GM23338 (cell line): ENCODE results near the gene PIEZO2. TPM values are rescaled to one million over a fixed set of nuclear protein-coding genes. Genes with fewer than 3 reads are reported as not detected.

Experiments used
- ATAC-seq: fragments of 200-7000 bp; cut with Tn5 transposase; 3 replicates; pipeline ENCODE4 v1.9.1; 2020
- DNase-seq: peaks from one replicate; pipeline ENCODE4 v3.0.0-alpha.2; 2015; ENCODE audit warnings: low spot score
- H2AFZ ChIP-seq: fragments of 200-600 bp; sonication (generic); 2 replicates; pipeline ENCODE4 v1.8.0; 2016; ENCODE audit warnings: antibody characterized with exemption, mild to moderate bottlenecking, moderate library complexity
- H3F3A ChIP-seq: fragments of 200-600 bp; sonication (generic); replicated peaks from 2 replicates; pipeline ENCODE4 v1.8.0; 2017; ENCODE audit warnings: antibody characterized with exemption, mixed run types, low read depth
- H3K27ac ChIP-seq: fragments of 200-600 bp; sonication (generic); 2 replicates; pipeline ENCODE4 v1.6.1; 2016; ENCODE audit warnings: low read depth
- H3K27me3 ChIP-seq: fragments of 200-600 bp; sonication (generic); 2 replicates; pipeline ENCODE4 v1.8.0; 2016; ENCODE audit warnings: mild to moderate bottlenecking, mixed run types, moderate library complexity; ENCODE audit not compliant: insufficient read depth
- H3K36me3 ChIP-seq: fragments of 200-600 bp; sonication (generic); 2 replicates; pipeline ENCODE4 v1.8.0; 2016; ENCODE audit warnings: mild to moderate bottlenecking; ENCODE audit not compliant: insufficient read depth
- H3K4me1 ChIP-seq: fragments of 200-600 bp; sonication (generic); 2 replicates; pipeline ENCODE4 v1.8.0; 2016; ENCODE audit warnings: mild to moderate bottlenecking, moderate library complexity; ENCODE audit not compliant: insufficient read depth
- H3K4me2 ChIP-seq: fragments of 200-600 bp; sonication (generic); 2 replicates; pipeline ENCODE4 v1.7.1; 2017; ENCODE audit warnings: mixed run types
- H3K4me3 ChIP-seq: fragments of 200-600 bp; sonication (generic); 2 replicates; pipeline ENCODE4 v1.6.1; 2016; ENCODE audit warnings: mixed run types
- H3K79me2 ChIP-seq: fragments of 200-600 bp; sonication (generic); replicated peaks from 2 replicates; pipeline ENCODE4 v1.8.0; 2017; ENCODE audit warnings: mild to moderate bottlenecking; ENCODE audit not compliant: insufficient read depth
- H3K9me2 ChIP-seq: fragments of 200-600 bp; sonication (generic); 2 replicates; pipeline ENCODE4 v1.8.0; 2017; ENCODE audit not compliant: insufficient read depth
- H4K20me1 ChIP-seq: fragments of 200-600 bp; sonication (generic); replicated peaks from 2 replicates; pipeline ENCODE4 v1.8.0; 2017; ENCODE audit warnings: mild to moderate bottlenecking; ENCODE audit not compliant: insufficient read depth
- H3K27ac Mint-ChIP-seq: 2 replicates; pipeline ENCODE4 v1.8.0; 2020; ENCODE audit warnings: inconsistent platforms, mild to moderate bottlenecking, moderate library complexity, mixed read lengths
- H3K27me3 Mint-ChIP-seq: 3 replicates; pipeline ENCODE4 v1.8.0; 2022; ENCODE audit warnings: low read depth, mild to moderate bottlenecking, moderate library complexity, mixed read lengths, inconsistent platforms; ENCODE audit not compliant: insufficient read depth, poor library complexity
- H3K36me3 Mint-ChIP-seq: 3 replicates; pipeline ENCODE4 v1.8.0; 2021; ENCODE audit warnings: low read depth, mild to moderate bottlenecking, inconsistent platforms, moderate library complexity, mixed read lengths
- H3K4me1 Mint-ChIP-seq: 3 replicates; pipeline ENCODE4 v1.8.0; 2020; ENCODE audit warnings: mild to moderate bottlenecking, inconsistent platforms, mixed read lengths
- H3K4me3 Mint-ChIP-seq: 3 replicates; pipeline ENCODE4 v1.8.0; 2021; ENCODE audit warnings: moderate library complexity, mild to moderate bottlenecking, inconsistent platforms, mixed read lengths
- H3K9me3 Mint-ChIP-seq: 3 replicates; pipeline ENCODE4 v1.8.0; 2020; ENCODE audit warnings: moderate library complexity, mild to moderate bottlenecking, inconsistent platforms, mixed read lengths
- CREB1 ChIP-seq: fragments of 250-450 bp; sonication (Bioruptor Pico); IDR thresholded peaks from 2 replicates; pipeline ENCODE4 v1.5.0; 2020; ENCODE audit warnings: low read depth, mild to moderate bottlenecking, moderate library complexity
- NANOG ChIP-seq: IDR thresholded peaks from 2 replicates; pipeline ENCODE4 v1.6.1; 2016; ENCODE audit warnings: antibody characterized with exemption, borderline replicate concordance
- POLR2AphosphoS5 ChIP-seq: IDR thresholded peaks from 2 replicates; pipeline ENCODE4 v1.6.1; 2016; ENCODE audit warnings: antibody characterized with exemption, low read depth
- STAT1 ChIP-seq: IDR thresholded peaks from one replicate; pipeline ENCODE4 v1.6.1; 2016; ENCODE audit warnings: antibody characterized with exemption; ENCODE audit not compliant: unreplicated experiment
- ZNF114 ChIP-seq: fragments of 250-450 bp; sonication (Bioruptor Pico); IDR thresholded peaks from 2 replicates; pipeline ENCODE4 v1.5.0; 2020; ENCODE audit warnings: mild to moderate bottlenecking, moderate library complexity
- ZNF331 ChIP-seq: fragments of 250-450 bp; sonication (Bioruptor Pico); IDR thresholded peaks from 2 replicates; pipeline ENCODE4 v1.5.0; 2020; ENCODE audit warnings: low read depth, mild to moderate bottlenecking, moderate library complexity
- polyA plus RNA-seq: library from polyadenylated mRNA; unstranded; fragments of >200 nt; fragmentation: Nextera tagmentation; extraction: Ambion mirVana; gene quantifications from 2 replicates; pipeline ENCODE4 v1.2.1, GENCODE V29; 2016
- total RNA-seq: library from RNA; depleted of rRNA; stranded (reverse); fragments of >200 nt; shearing (Covaris generic); gene quantifications from 2 replicates; pipeline ENCODE4 v1.2.3, GENCODE V29; 2014
- TF ChIP-seq, protein P1 (sequence below), 2 experiments: fragments of 200-600 bp in 1 of 2; sonication (generic) in 1 of 2; conservative IDR thresholded peaks; 2 replicates each; pipeline versions ENCODE4 v1.5.1 to v1.6.1; 2016 to 2017; ENCODE audit warnings: antibody characterized with exemption in 2 of 2, low read depth in 2 of 2, mild to moderate bottlenecking in 2 of 2, moderate library complexity in 1 of 2
- TF ChIP-seq, protein P2 (sequence below): fragments of 250-450 bp; sonication (Bioruptor Pico); IDR thresholded peaks from 2 replicates; pipeline ENCODE4 v1.5.0; 2020; ENCODE audit warnings: mild to moderate bottlenecking, moderate library complexity

The PIEZO2 gene
- total and polyA plus RNA-seq, 2 experiments from 2014 or later = 4.8 to 8.2 TPM

DNA sequence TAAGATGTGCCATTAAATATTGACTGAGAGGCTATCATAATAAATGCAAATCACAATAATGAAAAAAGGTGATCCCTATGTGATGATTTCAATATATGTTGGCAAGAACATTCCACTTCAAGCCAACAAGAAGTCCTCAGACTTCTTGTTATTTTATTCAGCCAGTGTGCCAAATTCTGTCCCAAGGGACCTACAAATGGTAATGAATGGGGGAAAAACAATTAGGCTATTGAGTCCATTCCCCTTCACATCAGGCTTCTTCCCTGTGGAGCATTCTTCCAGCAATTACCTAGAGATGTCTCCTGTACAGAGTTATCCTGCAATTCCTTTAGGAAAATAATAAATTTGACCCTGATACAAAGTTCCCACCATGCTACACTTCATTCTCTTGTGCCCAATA lies 144.4 kb downstream of the PIEZO2 start:
- Histone ChIP-seq H3F3A (no peaks in the 10 kb centered on the region), H3K79me2 (no peaks in the 10 kb centered on the region), H4K20me1 (no peaks in the 10 kb centered on the region), H3K4me1 (peaks cover 5% of the 10 kb centered on the region; the same call in 1 of the 2 replicates), H3K4me2 (no peak overlapping the region), H3K9me2 (no peaks in the 10 kb centered on the region), H3K27me3 (no peaks in the 10 kb centered on the region), H2AFZ (no peak overlapping the region), H3K36me3 (no peaks in the 10 kb centered on the region), H3K4me3 (no peak overlapping the region), H3K27ac (no peak overlapping the region)
- TF ChIP-seq STAT1 = no peak
- no peak for TF ChIP-seq CREB1 (CRISPR knock-in tag)
- TF ChIP-seq NANOG = no peak
- TF ChIP-seq POLR2AphosphoS5 = no peak
- TF ChIP-seq, protein P1, sequence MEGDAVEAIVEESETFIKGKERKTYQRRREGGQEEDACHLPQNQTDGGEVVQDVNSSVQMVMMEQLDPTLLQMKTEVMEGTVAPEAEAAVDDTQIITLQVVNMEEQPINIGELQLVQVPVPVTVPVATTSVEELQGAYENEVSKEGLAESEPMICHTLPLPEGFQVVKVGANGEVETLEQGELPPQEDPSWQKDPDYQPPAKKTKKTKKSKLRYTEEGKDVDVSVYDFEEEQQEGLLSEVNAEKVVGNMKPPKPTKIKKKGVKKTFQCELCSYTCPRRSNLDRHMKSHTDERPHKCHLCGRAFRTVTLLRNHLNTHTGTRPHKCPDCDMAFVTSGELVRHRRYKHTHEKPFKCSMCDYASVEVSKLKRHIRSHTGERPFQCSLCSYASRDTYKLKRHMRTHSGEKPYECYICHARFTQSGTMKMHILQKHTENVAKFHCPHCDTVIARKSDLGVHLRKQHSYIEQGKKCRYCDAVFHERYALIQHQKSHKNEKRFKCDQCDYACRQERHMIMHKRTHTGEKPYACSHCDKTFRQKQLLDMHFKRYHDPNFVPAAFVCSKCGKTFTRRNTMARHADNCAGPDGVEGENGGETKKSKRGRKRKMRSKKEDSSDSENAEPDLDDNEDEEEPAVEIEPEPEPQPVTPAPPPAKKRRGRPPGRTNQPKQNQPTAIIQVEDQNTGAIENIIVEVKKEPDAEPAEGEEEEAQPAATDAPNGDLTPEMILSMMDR (conservative IDR thresholded peaks at IDR 0.05; ENCODE audit: low read depth in 2 of 2) = no peak
- TF ChIP-seq, protein P2, sequence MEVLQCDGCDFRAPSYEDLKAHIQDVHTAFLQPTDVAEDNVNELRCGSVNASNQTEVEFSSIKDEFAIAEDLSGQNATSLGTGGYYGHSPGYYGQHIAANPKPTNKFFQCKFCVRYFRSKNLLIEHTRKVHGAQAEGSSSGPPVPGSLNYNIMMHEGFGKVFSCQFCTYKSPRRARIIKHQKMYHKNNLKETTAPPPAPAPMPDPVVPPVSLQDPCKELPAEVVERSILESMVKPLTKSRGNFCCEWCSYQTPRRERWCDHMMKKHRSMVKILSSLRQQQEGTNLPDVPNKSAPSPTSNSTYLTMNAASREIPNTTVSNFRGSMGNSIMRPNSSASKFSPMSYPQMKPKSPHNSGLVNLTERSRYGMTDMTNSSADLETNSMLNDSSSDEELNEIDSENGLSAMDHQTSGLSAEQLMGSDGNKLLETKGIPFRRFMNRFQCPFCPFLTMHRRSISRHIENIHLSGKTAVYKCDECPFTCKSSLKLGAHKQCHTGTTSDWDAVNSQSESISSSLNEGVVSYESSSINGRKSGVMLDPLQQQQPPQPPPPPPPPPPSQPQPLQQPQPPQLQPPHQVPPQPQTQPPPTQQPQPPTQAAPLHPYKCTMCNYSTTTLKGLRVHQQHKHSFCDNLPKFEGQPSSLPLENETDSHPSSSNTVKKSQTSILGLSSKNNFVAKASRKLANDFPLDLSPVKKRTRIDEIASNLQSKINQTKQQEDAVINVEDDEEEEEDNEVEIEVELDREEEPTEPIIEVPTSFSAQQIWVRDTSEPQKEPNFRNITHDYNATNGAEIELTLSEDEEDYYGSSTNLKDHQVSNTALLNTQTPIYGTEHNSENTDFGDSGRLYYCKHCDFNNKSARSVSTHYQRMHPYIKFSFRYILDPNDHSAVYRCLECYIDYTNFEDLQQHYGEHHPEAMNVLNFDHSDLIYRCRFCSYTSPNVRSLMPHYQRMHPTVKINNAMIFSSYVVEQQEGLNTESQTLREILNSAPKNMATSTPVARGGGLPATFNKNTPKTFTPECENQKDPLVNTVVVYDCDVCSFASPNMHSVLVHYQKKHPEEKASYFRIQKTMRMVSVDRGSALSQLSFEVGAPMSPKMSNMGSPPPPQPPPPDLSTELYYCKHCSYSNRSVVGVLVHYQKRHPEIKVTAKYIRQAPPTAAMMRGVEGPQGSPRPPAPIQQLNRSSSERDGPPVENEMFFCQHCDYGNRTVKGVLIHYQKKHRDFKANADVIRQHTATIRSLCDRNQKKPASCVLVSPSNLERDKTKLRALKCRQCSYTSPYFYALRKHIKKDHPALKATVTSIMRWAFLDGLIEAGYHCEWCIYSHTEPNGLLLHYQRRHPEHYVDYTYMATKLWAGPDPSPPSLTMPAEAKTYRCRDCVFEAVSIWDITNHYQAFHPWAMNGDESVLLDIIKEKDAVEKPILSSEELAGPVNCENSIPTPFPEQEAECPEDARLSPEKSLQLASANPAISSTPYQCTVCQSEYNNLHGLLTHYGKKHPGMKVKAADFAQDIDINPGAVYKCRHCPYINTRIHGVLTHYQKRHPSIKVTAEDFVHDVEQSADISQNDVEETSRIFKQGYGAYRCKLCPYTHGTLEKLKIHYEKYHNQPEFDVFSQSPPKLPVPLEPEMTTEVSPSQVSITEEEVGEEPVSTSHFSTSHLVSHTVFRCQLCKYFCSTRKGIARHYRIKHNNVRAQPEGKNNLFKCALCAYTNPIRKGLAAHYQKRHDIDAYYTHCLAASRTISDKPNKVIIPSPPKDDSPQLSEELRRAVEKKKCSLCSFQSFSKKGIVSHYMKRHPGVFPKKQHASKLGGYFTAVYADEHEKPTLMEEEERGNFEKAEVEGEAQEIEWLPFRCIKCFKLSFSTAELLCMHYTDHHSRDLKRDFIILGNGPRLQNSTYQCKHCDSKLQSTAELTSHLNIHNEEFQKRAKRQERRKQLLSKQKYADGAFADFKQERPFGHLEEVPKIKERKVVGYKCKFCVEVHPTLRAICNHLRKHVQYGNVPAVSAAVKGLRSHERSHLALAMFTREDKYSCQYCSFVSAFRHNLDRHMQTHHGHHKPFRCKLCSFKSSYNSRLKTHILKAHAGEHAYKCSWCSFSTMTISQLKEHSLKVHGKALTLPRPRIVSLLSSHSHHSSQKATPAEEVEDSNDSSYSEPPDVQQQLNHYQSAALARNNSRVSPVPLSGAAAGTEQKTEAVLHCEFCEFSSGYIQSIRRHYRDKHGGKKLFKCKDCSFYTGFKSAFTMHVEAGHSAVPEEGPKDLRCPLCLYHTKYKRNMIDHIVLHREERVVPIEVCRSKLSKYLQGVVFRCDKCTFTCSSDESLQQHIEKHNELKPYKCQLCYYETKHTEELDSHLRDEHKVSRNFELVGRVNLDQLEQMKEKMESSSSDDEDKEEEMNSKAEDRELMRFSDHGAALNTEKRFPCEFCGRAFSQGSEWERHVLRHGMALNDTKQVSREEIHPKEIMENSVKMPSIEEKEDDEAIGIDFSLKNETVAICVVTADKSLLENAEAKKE (CRISPR knock-in tag) = no peak
- TF ChIP-seq ZNF331 (CRISPR knock-in tag) = no peak
- no peak for TF ChIP-seq ZNF114 (CRISPR knock-in tag)
- Mint-ChIP-seq H3K36me3 (peaks cover 4% of the 10 kb centered on the region; the same call in 1 of the 3 replicates), H3K9me3 (no peaks in the 10 kb centered on the region), H3K27ac (no peak overlapping the region), H3K4me3 (no peak overlapping the region), H3K4me1 (peaks cover 18% of the 10 kb centered on the region), H3K27me3 (peaks cover 2% of the 10 kb centered on the region)
- ATAC-seq (no peak), DNase-seq (no peak)
